H9 (cell line): ENCODE data around the gene FAF1. TPM values are rescaled to one million over a fixed set of nuclear protein-coding genes. Genes with fewer than 3 reads are reported as not detected.

Source experiments
- DNase-seq: peaks from one replicate; pipeline ENCODE4 v3.0.0-alpha.2; 2017
- H2AFZ ChIP-seq: one replicate; pipeline ENCODE4 v1.6.1; 2013; ENCODE audit warnings: mild to moderate bottlenecking, low read length, control low read depth, moderate library complexity
- H2AK5ac ChIP-seq: 2 replicates; pipeline ENCODE4 v1.6.1; 2013; ENCODE audit warnings: low read length, control low read depth, mixed read lengths; ENCODE audit not compliant: insufficient read length
- H2BK120ac ChIP-seq: one replicate; pipeline ENCODE4 v1.6.1; 2013; ENCODE audit warnings: low read depth, mild to moderate bottlenecking, low read length, control low read depth, inconsistent platforms; ENCODE audit not compliant: poor library complexity, severe bottlenecking
- H2BK12ac ChIP-seq: 2 replicates; pipeline ENCODE4 v1.6.1; 2013; ENCODE audit warnings: low read length, control low read depth, mixed read lengths, low read depth; ENCODE audit not compliant: insufficient read length
- H2BK15ac ChIP-seq: 2 replicates; pipeline ENCODE4 v1.6.1; 2013; ENCODE audit warnings: low read depth, low read length, control low read depth
- H2BK20ac ChIP-seq: one replicate; pipeline ENCODE4 v1.6.1; 2013; ENCODE audit warnings: low read depth, mild to moderate bottlenecking, low read length, control low read depth, inconsistent platforms; ENCODE audit not compliant: poor library complexity, severe bottlenecking
- H2BK5ac ChIP-seq: 2 replicates; pipeline ENCODE4 v1.6.1; 2013; ENCODE audit warnings: low read length, control low read depth, mixed read lengths; ENCODE audit not compliant: insufficient read length
- H3K14ac ChIP-seq: 2 replicates; pipeline ENCODE4 v1.6.1; 2013; ENCODE audit warnings: low read length, control low read depth; ENCODE audit not compliant: insufficient read depth
- H3K18ac ChIP-seq: 2 replicates; pipeline ENCODE4 v1.6.1; 2013; ENCODE audit warnings: low read depth, mild to moderate bottlenecking, mixed read lengths, low read length, control low read depth; ENCODE audit not compliant: insufficient read length
- H3K23ac ChIP-seq: 2 replicates; pipeline ENCODE4 v1.6.1; 2013; ENCODE audit warnings: low read length, control low read depth, mixed read lengths, low read depth; ENCODE audit not compliant: insufficient read length
- H3K23me2 ChIP-seq: 2 replicates; pipeline ENCODE4 v1.6.1; 2013; ENCODE audit warnings: low read depth, mild to moderate bottlenecking, mixed read lengths, low read length, control low read depth; ENCODE audit not compliant: insufficient read length, poor library complexity, severe bottlenecking
- H3K27ac ChIP-seq: 2 replicates; pipeline ENCODE4 v1.5.1; 2013; ENCODE audit warnings: low read length, control low read depth, mixed read lengths, low read depth; ENCODE audit not compliant: insufficient read length
- H3K27me3 ChIP-seq: 2 replicates; pipeline ENCODE4 v1.6.1; 2013; ENCODE audit warnings: low read length, control low read depth, inconsistent platforms; ENCODE audit not compliant: insufficient read depth
- H3K4ac ChIP-seq: 2 replicates; pipeline ENCODE4 v1.6.1; 2013; ENCODE audit warnings: low read depth, mild to moderate bottlenecking, control low read depth, inconsistent platforms, low read length, moderate library complexity
- H3K4me1 ChIP-seq: 2 replicates; pipeline ENCODE4 v1.6.1; 2013; ENCODE audit warnings: low read length, control low read depth, inconsistent platforms; ENCODE audit not compliant: insufficient read depth
- H3K4me2 ChIP-seq: 2 replicates; pipeline ENCODE4 v1.6.1; 2013; ENCODE audit warnings: low read length, control low read depth, mixed read lengths; ENCODE audit not compliant: insufficient read length, insufficient read depth
- H3K56ac ChIP-seq: 2 replicates; pipeline ENCODE4 v1.6.1; 2013; ENCODE audit warnings: low read depth, mild to moderate bottlenecking, mixed read lengths, low read length, control low read depth; ENCODE audit not compliant: insufficient read length
- H3K79me1 ChIP-seq: 2 replicates; pipeline ENCODE4 v1.6.1; 2013; ENCODE audit warnings: low read depth, mild to moderate bottlenecking, moderate library complexity, low read length, control low read depth, inconsistent platforms; ENCODE audit not compliant: insufficient read depth, poor library complexity, severe bottlenecking
- H3K79me2 ChIP-seq: 2 replicates; pipeline ENCODE4 v1.6.1; 2013; ENCODE audit warnings: low read length, control low read depth, inconsistent platforms; ENCODE audit not compliant: insufficient read depth
- H3K9ac ChIP-seq: 2 replicates; pipeline ENCODE4 v1.6.1; 2013; ENCODE audit warnings: low read length, control low read depth, mixed read lengths; ENCODE audit not compliant: insufficient read length; ENCODE audit errors: extremely low read depth
- H3K9me3 ChIP-seq: one replicate; pipeline ENCODE4 v1.6.1; 2013; ENCODE audit warnings: low read depth, low read length, inconsistent platforms; ENCODE audit not compliant: control insufficient read depth
- H3T11ph ChIP-seq: one replicate; pipeline ENCODE4 v1.6.1; 2013; ENCODE audit warnings: mild to moderate bottlenecking, low read length, control low read depth, inconsistent platforms
- H4K20me1 ChIP-seq: one replicate; pipeline ENCODE4 v1.6.1; 2013; ENCODE audit not compliant: control insufficient read depth, insufficient read length, insufficient read depth
- H4K5ac ChIP-seq: 2 replicates; pipeline ENCODE4 v1.6.1; 2013; ENCODE audit warnings: low read depth, mild to moderate bottlenecking, mixed read lengths, low read length, control low read depth; ENCODE audit not compliant: insufficient read length
- H4K8ac ChIP-seq: replicated peaks from 2 replicates; pipeline ENCODE4 v1.6.1; 2013; ENCODE audit warnings: low read length, control low read depth, mixed read lengths, low read depth; ENCODE audit not compliant: insufficient read length
- H4K91ac ChIP-seq: 2 replicates; pipeline ENCODE4 v1.6.1; 2013; ENCODE audit warnings: low read depth, mild to moderate bottlenecking, moderate library complexity, mixed read lengths, low read length, control low read depth; ENCODE audit not compliant: insufficient read length
- H3K27ac Mint-ChIP-seq, 3 experiments: 2 replicates in 2 of 3; 3 replicates in 1 of 3; pipeline ENCODE4 v1.8.0; 2020 to 2021; ENCODE audit warnings: mixed read lengths in 3 of 3, mild to moderate bottlenecking in 1 of 3, moderate library complexity in 1 of 3
- H3K27me3 Mint-ChIP-seq: 2 replicates; pipeline ENCODE4 v1.8.0; 2021; ENCODE audit warnings: low read depth, mild to moderate bottlenecking, moderate library complexity, mixed read lengths
- H3K36me3 Mint-ChIP-seq, 3 experiments: 2 replicates in 2 of 3; 3 replicates in 1 of 3; pipeline ENCODE4 v1.8.0; 2020 to 2021; ENCODE audit warnings: low read depth in 3 of 3, mixed read lengths in 3 of 3; ENCODE audit not compliant: insufficient read depth in 1 of 3
- H3K4me1 Mint-ChIP-seq, 2 experiments: 2 replicates each; pipeline ENCODE4 v1.8.0; 2020; ENCODE audit warnings: mixed read lengths in 2 of 2
- H3K4me3 Mint-ChIP-seq, 2 experiments: 2 replicates in 1 of 2; 3 replicates in 1 of 2; pipeline ENCODE4 v1.8.0; 2020 to 2021; ENCODE audit warnings: mild to moderate bottlenecking in 2 of 2, mixed read lengths in 2 of 2, moderate library complexity in 1 of 2
- H3K9me3 Mint-ChIP-seq, 2 experiments: 2 replicates in 1 of 2; 3 replicates in 1 of 2; pipeline ENCODE4 v1.8.0; 2020; ENCODE audit warnings: mild to moderate bottlenecking in 2 of 2, mixed read lengths in 2 of 2, moderate library complexity in 1 of 2
- CTCF ChIP-seq: fragments of 200-600 bp; sonication (generic); conservative IDR thresholded peaks from 3 replicates; pipeline ENCODE4 v1.8.0; 2021; ENCODE audit warnings: antibody characterized with exemption, mild to moderate bottlenecking
- WGBS: extraction: QIAGEN DNeasy Blood & Tissue Kit; methylation state at CpG from one replicate; pipeline ENCODE4 v1.1.7; 2013; ENCODE audit warnings: missing lambda C conversion rate, low lambda C conversion rate, mixed read lengths; ENCODE audit not compliant: insufficient read length; ENCODE audit errors: extremely low coverage; 5-methylcytosine and 5-hydroxymethylcytosine counted together
- long read RNA-seq: library from polyadenylated mRNA; unstranded; transcript quantifications from one replicate; pipeline ENCODE4 v2.0.0, GENCODE V29; 2020
- total RNA-seq: library from RNA; stranded (reverse); gene quantifications from 2 replicates; pipeline ENCODE4 v1.2.1, GENCODE V29; 2021

Gene FAF1
- 58.5 and 60.8 TPM in 2 replicates for total RNA-seq
- long read RNA-seq, full-length matches to known transcripts = 11 of 21 reads
- long read RNA-seq, partial matches to known transcripts = 5 of 21 reads
- long read RNA-seq, other reads (novel, unspliced or antisense) = 5 of 21 reads

DNA sequence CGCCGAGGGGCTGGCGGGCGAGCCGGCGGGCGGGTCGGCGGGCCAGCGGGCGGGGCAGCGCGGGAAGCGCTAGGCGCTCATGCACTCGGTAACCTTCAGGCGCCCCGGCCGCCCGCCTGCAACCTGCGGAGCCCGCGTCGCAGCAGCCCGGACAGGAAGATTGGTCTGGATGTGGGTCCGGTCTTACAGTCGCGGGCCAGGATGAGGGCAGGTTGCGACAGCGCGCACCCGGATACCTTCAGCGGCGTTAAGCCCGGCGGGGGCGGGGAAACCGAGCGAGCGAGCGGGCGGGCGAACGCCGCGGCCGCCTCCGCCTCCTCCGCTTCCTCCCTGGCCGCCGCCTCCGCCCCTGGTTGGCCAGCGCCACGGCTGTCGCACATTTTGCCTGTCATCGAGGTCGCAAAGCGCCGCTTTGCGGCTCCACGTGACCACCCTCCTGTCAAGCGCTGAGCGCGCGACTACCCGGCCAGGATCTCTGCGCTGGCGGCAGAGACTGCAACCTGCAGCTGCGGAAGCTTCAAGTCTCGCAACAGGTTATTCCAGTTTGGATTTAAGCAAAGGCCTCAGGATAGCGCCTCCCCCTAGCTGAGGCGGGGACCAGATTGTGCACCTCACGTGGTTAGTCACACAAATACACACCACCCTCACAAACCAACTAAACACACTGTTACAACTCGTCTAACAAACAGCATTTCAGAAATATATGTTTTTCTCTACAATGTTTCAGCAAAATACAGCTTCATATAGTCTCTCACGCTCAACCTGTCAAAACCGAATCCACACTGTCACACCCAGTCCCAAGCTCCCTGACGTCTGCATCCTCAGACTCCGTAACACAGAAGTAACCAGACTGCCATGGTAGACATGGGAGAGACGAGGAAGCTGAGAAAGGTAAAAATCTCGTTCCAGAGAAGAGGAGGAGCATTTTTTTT lies at the start of gene FAF1:
Gene FAF1 (minus strand): TSS at position 355 of the 932 bp plus-strand sequence. CDS start 456 bp downstream, outside the sequence.
- H3K18ac ChIP-seq = peak within 1 kb of the TSS; percentile 5
- H3K27ac Mint-ChIP-seq = peak within 1 kb of the TSS; percentile 70 to 91 (median 75); a peak in 6 of 7 replicates
- peak within 1 kb of the TSS; percentile 81 for H3K9ac ChIP-seq
- peaks cover 9% of the 10 kb centered on the region; the same call in 1 of the 2 replicates for H3K79me2 ChIP-seq
- H3K27me3 ChIP-seq = no peaks in the 10 kb centered on the region
- peaks cover 18% of the 10 kb centered on the region for H3K27me3 Mint-ChIP-seq
- peaks cover 6% of the 10 kb centered on the region for H3K79me1 ChIP-seq
- no peak within 1 kb of the TSS for H3T11ph ChIP-seq
- no peak within 1 kb of the TSS for H2BK20ac ChIP-seq
- H4K91ac ChIP-seq = no peak within 1 kb of the TSS
- no peak within 1 kb of the TSS for H4K5ac ChIP-seq
- no peak within 1 kb of the TSS for H2BK15ac ChIP-seq
- H4K8ac ChIP-seq = no peak within 1 kb of the TSS
- peak within 1 kb of the TSS; percentile 99 for H3K4me2 ChIP-seq
- peak; percentile 60 for TF ChIP-seq CTCF
- H3K9me3 ChIP-seq = no peaks in the 10 kb centered on the region
- no peak within 1 kb of the TSS for H2BK5ac ChIP-seq
- DNase-seq = peak; percentile 98
- H3K4ac ChIP-seq = no peak within 1 kb of the TSS
- H4K20me1 ChIP-seq = no peaks in the 10 kb centered on the region
- no peaks in the 10 kb centered on the region for H3K36me3 Mint-ChIP-seq
- peaks cover 12 to 14% of the 10 kb centered on the region in 2 experiments; a peak in 3 of 4 replicates for H3K4me1 Mint-ChIP-seq
- H3K14ac ChIP-seq = peak within 1 kb of the TSS; percentile 83; the same call in 1 of the 2 replicates
- no peak within 1 kb of the TSS for H3K27ac ChIP-seq
- H2AK5ac ChIP-seq = no peak within 1 kb of the TSS
- H3K23me2 ChIP-seq = peaks cover 11% of the 10 kb centered on the region
- peak within 1 kb of the TSS; percentile 92 for H2AFZ ChIP-seq
- H3K4me3 Mint-ChIP-seq = peak within 1 kb of the TSS; percentile 87 to 91
- no peak within 1 kb of the TSS for H3K56ac ChIP-seq
- H3K23ac ChIP-seq = no peak within 1 kb of the TSS
- H3K9me3 Mint-ChIP-seq = no peaks in the 10 kb centered on the region; a peak in 1 of 5 replicates
- no peaks in the 10 kb centered on the region; the same call in 1 of the 2 replicates for H3K4me1 ChIP-seq
- no peak within 1 kb of the TSS for H2BK12ac ChIP-seq
- H2BK120ac ChIP-seq = no peak within 1 kb of the TSS
- no CpG with 5 or more reads among the region's 80 CpGs for WGBS
